ENCODE results near the gene PRR14.

DNA sequence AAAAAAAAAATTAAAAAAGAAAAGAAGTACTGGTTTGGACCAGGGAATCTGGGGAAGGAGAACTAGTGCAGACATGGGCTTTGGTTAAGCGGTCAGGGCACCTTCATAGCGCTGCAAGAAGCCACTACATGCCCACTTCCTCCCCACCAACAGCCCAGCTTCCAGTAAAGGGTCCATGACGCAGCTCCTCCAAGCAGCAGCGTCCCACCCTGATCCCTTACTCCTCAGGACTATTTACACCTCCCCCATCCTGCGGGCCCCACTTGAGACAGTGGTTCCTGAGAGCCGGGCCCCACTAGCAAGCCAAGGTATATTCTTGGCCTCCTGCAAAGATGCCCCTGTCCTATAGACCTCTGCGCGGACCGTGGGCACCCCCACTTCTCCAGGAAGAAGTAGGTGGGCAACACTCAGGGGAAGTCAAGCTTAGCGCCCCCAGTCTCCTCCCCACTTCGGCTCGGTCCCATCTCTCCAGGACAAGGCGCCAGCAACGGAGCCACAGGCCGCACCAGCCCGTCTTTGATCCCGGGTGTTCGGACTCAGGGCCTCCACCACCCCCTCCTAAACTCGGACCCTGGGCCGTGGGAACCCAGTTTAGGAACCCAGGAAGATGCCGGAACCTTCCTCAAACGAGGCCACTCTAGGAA, 913 bp upstream of the PRR14 start:
- TF ChIP-seq, protein P1, sequence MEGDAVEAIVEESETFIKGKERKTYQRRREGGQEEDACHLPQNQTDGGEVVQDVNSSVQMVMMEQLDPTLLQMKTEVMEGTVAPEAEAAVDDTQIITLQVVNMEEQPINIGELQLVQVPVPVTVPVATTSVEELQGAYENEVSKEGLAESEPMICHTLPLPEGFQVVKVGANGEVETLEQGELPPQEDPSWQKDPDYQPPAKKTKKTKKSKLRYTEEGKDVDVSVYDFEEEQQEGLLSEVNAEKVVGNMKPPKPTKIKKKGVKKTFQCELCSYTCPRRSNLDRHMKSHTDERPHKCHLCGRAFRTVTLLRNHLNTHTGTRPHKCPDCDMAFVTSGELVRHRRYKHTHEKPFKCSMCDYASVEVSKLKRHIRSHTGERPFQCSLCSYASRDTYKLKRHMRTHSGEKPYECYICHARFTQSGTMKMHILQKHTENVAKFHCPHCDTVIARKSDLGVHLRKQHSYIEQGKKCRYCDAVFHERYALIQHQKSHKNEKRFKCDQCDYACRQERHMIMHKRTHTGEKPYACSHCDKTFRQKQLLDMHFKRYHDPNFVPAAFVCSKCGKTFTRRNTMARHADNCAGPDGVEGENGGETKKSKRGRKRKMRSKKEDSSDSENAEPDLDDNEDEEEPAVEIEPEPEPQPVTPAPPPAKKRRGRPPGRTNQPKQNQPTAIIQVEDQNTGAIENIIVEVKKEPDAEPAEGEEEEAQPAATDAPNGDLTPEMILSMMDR (IDR thresholded peaks at IDR 0.05; ENCODE audit: insufficient read depth, low read length): no peak
- TF ChIP-seq, protein P2, sequence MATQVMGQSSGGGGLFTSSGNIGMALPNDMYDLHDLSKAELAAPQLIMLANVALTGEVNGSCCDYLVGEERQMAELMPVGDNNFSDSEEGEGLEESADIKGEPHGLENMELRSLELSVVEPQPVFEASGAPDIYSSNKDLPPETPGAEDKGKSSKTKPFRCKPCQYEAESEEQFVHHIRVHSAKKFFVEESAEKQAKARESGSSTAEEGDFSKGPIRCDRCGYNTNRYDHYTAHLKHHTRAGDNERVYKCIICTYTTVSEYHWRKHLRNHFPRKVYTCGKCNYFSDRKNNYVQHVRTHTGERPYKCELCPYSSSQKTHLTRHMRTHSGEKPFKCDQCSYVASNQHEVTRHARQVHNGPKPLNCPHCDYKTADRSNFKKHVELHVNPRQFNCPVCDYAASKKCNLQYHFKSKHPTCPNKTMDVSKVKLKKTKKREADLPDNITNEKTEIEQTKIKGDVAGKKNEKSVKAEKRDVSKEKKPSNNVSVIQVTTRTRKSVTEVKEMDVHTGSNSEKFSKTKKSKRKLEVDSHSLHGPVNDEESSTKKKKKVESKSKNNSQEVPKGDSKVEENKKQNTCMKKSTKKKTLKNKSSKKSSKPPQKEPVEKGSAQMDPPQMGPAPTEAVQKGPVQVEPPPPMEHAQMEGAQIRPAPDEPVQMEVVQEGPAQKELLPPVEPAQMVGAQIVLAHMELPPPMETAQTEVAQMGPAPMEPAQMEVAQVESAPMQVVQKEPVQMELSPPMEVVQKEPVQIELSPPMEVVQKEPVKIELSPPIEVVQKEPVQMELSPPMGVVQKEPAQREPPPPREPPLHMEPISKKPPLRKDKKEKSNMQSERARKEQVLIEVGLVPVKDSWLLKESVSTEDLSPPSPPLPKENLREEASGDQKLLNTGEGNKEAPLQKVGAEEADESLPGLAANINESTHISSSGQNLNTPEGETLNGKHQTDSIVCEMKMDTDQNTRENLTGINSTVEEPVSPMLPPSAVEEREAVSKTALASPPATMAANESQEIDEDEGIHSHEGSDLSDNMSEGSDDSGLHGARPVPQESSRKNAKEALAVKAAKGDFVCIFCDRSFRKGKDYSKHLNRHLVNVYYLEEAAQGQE (IDR thresholded peaks at IDR 0.05; ENCODE audit: insufficient replicate concordance, low read depth): peak; percentile 23
- TF ChIP-seq GABPA (IDR thresholded peaks at IDR 0.05; ENCODE audit: low read depth): no peak
- no peak for TF ChIP-seq POLR2AphosphoS5 (IDR thresholded peaks at IDR 0.05; ENCODE audit: low read depth)
